ENCODE results near the gene ITIH5.

The ITIH5 gene

DNA sequence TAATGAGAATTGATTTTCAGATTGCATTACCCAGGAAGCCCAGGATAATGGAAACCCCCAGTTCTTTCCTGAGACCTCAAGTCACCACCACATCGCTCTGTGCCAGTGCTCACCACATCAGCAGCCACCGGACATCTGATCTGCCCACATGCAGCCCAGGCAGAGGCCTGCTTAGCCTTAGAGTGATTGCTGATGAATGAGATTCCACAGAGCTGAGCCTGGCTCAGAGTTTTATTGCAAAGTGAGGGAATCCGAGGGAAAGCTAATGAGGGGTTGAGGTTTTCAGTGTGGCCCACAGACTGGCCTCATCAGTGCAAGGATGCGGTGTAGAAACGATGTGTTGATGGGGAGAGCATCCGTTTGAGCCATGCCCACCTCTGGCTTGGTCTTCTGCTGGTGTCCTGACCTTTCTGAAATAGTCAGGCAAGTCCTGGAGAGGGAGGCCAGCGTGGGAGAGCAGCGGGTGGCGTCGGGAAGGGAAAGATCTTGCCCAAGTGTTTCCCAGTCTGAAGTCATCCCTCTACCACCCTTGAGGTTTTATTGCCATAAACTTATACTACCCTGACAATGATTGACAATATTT is 120.3 kb downstream of the ITIH5 start:
- DNase-seq: no peak

DNA sequence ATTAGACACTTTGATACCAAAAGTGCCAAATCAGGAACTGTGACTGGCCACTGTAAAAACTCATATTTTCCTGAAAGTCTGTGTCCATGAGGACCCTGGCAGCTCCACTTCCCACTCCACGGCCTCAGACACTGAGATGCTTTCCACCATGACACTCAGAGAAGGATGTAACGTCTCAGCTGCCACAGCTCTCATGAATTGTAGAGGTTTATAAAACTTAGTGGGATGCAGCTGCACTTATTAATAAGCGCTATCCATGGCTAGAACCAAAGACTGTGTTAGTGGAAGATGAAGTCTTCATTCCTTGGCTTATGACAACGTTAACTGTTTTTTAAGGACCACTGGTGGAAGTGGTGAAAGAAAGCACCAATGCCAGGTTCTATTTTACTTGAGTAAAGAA is 121.0 kb downstream of the ITIH5 start:
- DNase-seq: no peak

DNA sequence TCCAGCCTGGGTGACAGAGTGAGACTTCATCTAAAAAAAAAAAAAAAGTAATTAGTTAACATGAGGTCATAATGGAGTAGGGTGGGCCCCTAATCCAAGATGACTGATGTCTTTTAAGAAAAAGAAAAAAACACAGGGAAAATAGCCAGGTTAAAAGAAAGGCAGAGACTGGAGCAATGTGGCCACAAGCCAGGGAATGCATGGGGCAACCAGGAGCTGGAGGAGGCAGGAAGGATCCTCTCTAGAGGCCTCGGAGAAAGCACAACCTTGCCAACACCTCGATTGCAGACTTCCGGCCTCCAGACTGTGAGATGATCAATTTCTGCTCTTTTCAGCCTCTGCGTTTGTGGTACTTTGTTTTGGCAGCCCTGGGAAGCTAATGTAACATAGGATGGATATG is 121.5 kb downstream of the ITIH5 start:
- DNase-seq: no peak

DNA sequence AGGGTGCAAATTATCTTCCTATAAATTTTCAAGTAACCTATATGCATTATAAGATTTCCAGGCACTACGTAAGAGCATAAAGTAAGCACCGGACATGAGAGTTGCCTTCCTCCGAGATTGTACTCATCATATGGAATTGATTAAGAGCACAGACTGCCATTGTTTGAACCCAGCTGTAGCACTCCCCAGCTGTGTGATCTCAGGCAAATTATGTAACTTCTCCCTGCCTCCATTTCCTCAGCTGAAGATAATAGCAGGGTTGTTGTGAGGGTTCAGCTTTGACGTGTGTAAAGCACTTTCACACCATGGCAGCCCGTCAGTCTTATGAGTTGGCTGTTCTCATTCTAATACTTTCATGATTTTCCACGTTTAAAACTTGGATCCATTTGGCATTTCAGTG is 122.6 kb downstream of the ITIH5 start:
- no peak for DNase-seq

DNA sequence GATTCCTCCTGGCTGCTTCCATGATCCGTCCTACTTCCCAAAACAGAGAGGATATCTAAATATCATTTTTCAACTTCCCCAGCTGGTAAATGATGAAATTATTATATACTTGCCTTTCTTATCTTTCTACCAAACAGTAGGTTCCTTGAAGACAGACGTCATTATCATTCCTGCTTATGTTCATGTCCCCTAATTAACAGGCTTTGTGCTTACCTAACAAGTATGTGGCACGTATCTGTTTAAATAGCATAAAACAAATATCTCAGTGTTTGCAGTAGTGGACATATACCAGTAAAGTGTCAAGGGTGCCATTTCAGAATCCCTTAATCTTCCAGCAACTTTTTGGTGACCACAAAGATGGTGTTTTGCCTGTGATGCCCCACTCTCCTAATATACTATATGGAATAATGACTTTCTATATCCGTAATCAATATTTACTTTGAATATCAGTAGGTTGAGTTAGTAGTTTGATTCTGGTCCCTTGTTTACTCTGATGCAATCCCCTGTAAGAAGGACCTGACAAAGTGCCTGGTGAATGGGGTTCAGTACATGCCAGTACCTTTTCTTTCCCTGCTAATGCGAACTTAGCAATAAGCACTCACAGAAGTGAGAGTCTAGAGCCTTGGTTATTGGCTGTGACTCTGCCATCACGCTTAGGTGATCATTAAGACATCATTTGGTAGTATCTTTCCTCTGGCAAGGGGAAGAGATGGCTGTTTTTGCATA is 124.4 kb downstream of the ITIH5 start:
- no peak for DNase-seq

DNA sequence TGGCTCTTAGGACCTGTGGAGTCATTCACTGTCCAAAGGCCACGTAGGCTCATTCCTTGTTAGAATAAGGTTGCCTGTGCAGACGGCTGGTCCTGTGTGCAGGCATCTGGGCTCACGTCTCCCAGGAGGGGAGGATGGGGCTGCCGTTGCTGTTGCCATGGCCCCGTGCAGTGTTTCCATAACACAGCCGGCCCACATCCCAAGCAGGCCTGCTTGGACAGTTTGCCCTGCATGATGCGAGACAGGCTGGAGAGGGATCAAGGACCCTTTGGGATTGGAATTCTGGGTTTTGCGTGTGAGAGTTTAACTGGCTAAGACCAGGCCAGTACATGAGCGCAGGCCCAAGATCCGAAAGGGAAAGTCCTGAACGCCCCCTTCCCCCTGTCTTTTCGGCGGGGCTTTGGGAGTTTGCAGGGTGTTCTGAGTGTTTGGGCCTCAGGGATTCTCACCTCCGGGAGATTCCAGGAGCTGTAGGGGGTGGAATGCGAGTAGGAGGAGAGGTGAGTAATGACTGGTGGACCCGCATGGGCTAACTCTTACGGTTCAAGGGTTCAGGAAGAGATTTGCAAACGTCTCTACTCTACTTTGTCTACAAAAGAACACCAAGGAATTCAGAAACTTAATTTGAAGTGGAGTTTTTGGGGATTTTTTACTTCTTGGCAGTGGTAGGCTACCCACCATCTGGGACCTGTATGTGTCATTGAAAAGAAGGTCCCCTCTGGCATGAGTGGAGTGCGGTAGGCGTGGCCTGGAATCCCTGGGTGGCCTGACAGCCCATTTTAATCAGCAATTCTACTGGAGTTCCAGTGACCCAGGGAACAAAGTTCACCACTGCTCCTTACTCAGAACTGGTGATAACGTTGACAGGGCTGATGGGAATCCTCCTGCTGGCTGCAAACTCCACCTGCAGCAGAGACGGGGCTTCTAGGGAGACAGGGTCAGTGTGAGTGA is 125.4 kb downstream of the ITIH5 start:
- peak; percentile 90 for DNase-seq

DNA sequence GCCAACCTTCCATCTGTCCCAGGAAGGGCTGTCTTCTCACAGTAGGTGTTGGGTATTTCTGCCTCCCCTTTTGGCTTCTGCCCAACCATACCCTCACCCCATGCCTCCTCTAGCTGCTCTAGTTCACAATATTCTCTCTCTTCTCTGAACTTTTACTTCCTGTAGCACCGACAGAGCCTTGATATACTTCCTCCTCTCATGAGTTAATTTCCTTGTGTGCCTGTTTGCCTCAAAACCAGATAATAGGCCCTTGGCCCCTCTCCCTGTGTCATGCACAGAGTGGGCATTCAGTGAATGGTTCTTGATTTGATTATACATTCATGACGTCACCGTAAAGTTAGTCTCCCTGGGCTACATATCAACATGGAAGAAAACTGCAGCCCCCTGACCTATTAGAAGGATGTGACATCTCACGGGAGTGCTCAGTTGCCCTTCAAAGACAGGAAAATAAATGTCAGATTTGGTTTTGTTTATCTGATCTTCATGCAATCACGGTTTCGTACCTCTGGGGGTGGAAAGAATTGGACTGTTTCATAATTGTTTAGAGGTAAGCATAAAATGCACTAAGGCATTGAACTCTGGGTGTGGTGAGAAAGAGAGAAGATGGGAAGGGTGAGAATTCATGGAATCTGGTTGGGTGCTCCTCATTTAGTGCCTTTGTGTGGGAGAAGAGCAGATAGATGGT is 127.7 kb downstream of the ITIH5 start:
- no peak for DNase-seq

DNA sequence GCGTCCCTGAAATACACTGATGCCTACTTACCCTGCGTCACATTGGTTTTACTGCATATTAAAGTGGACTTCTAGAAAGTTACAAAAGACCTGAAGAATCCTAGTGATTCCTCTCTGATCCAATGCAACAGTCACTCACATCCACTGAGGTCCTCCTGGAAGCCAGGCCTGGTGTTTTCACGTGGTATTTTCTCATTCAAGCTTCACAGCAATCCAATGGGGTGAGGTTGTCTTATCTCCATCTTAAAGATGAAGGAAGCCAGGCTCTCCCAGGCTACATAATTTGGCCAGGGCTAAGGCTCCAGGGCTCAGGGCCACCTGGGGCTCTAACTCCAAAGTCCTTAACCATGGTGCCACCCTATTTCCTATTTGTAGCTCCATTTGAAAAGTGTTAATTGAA is 129.6 kb downstream of the ITIH5 start:
- no peak for DNase-seq

DNA sequence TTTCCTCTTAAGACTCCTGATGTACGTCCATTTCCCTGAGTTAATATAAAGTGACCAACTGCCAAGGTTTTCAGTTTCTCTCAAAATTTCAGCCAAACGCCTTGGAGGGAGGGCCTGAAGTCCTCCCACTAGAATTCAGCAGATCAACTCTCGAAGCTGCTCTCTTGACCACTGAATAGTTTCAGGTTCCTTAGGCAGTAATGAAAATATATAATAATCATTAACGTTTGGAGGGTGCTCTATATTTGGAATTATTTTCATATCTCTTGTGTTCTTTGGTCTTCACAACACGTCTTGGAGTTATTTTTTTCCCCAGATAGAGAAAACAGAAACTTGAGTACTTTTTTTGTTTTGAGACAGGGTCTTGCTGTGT is 132.3 kb downstream of the ITIH5 start:
- DNase-seq: no peak

DNA sequence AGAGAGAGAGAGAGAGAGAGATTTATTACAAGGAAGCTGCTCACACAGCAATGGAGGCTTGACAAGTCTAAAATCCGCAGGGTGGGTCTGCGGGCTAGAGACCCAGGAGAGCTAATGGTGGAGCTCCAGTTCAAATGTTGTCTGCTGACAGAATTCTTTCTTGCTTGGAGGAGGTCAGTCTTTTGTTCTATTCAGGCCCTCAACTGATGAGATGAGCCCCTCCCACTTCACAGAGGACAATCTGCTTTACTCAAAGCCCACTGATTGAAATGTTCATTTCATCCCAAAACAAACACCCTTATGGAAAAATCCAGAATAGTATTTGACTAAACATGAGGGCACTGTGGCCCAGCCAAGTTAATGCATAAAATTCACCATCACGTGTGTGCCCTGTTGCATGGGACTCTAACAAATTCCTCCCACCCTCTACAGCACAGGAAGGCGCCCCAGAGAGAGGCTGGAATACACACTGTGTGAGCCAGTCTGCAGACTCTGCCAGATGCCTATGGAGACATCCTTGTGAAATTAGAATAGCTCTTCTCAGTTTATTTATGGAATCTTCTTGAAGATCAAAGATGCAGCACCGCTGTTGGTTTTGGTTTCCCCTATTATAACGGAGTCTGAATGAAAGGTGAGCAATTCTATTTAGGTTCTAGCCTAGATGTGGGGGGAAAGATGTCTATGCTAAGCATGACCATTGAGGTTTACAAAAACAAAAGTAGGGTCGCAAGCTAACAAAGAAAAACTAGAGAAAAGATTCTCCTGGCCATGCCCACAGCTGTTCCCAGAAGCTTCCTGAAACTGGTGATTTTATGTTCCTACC is 132.9 kb downstream of the ITIH5 start:
- no peak for DNase-seq

DNA sequence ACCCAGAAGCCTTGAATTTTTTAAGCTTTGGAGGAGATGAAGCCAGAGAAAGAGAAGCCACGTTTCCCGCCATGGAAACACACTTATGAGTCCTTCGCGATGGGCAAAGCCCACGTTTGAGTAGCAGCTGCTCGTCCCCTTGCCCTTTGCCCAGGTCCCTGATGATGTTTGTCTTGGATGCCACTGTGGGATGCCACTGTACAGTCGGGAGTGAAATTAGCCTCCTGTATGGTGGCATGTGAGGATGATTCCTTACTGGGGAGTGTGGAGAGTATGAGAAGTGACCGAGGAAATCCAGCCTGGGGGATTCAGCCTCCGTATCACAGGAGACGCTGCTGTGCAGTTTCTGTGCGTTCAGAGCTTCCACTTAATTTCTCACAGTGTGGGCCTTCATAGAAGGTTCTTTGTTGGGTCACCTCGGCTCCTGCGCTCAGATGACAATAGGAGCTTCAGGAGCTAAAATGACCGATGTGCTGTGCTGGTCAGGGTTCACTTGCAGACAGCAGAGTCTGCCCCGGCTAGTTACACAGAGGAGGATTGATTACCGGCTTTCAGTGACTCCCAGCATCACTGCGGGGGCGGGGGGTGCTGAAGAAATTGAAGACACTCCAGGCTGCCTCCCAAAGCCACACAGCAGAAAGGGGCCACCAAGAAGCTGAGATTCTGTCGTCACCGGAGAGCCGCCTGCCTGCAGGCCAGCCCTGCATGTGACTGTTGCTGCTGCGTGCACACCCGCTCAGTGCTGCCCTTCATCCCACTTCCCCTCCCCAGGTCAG is 133.9 kb downstream of the ITIH5 start:
- no peak for DNase-seq

DNA sequence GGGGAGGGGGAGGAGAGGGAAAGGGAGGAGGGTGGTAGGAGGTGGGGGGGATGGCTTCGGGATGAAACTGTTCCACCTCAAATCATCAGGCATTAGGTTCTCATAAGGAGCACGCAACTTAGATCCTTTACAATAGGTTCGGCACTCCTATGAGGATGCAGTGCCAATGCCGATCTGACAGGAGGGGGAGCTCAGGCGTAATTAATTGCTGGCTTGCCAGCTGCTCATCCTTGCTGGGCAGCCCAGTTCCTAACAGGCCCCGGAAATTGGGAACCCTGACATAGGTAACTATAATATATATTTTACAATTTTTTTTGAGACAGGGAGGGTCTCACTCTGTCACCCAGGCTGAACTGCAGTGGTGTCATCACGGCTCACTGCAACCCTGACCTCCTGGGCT is 137.1 kb downstream of the ITIH5 start:
- no peak for DNase-seq

DNA sequence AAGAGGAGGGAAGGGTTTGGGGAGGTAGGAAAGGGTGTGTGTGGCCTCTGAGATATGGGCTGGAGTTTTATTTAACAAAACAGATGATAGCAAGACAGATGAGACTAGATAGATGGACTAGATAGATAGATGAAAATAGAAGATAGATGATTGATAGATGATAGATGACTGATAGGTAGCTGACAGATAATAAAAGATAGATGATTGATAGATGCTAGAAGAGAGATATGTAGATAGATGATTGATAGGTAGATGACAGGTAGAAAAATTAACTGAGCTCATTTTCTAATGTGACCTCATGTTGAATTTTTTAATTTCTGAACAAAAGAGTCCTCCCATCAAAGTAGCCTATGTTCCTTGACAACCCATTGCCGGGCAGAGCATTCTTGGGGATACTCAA is 139.3 kb downstream of the ITIH5 start:
- no peak for DNase-seq

DNA sequence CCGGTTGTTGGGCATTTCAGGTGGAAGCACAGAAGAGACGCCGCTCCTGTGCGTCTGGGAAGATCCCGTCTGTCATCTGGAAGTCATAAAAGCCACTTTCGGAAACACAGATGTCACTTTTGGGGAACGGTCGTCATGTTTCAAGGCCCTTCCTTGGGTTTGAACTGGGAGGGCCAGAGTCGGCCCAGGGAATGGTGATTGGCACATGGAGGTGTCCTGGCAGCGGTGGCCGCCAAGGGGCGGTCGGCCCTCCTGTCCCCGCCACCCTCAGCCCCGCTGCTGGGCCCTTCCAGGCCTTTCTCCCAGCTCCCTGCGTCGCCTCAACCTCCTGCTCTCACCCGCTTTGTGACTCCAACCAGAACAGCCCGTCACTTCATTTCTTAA is 140.8 kb downstream of the ITIH5 start:
- DNase-seq: no peak

DNA sequence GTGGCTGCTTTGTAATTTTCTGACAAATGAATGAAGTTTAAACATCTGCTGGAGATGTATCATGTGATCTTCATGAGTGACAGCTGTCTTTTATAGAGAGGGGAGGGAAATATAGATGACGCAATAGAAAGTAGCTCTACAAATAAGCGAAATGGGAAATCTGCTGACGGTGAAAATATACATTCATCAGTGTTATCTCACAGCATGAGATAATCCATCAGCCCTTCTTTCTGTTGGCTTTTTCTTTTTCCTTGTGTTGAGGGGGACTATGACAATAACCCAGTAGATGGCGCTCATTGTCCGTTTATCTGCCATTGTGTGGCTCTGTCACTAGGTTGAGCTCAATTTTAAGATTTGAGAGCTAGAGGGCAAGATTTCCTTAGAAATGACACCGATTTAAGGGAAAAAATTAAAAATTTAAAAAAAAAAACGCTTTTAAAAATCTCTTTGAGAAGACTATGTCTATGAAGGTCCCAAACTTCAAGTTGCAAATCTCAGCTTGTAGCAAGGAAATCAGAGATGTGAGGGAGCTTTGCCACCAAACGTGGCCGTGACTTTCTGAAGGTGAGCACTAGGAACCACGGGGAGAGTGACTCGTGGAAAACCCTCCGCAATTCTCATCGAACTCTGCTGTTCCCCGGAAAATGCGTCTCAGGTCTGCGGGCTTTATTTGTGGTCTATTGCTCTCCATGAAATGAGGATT is 141.3 kb downstream of the ITIH5 start:
- DNase-seq: no peak

DNA sequence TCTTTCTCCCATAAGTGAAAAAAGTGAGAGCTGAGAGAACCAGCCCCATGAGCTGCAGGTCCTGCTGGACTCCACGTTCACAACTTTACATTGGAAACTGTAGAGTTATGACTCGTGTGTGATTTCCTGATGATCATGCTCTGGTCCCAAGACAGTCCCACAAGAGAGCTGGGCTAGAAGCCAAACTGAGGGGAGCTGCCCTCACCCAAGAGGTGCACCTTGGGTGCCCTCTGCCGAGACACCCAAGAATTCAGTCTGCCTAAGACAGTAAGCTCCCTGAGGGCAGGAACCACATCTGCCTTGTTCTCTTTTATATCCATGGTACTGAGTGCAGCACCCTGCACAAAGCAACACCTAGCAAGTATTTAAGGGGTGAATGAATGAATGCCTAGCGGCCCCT is 143.1 kb downstream of the ITIH5 start:
- no peak for DNase-seq

DNA sequence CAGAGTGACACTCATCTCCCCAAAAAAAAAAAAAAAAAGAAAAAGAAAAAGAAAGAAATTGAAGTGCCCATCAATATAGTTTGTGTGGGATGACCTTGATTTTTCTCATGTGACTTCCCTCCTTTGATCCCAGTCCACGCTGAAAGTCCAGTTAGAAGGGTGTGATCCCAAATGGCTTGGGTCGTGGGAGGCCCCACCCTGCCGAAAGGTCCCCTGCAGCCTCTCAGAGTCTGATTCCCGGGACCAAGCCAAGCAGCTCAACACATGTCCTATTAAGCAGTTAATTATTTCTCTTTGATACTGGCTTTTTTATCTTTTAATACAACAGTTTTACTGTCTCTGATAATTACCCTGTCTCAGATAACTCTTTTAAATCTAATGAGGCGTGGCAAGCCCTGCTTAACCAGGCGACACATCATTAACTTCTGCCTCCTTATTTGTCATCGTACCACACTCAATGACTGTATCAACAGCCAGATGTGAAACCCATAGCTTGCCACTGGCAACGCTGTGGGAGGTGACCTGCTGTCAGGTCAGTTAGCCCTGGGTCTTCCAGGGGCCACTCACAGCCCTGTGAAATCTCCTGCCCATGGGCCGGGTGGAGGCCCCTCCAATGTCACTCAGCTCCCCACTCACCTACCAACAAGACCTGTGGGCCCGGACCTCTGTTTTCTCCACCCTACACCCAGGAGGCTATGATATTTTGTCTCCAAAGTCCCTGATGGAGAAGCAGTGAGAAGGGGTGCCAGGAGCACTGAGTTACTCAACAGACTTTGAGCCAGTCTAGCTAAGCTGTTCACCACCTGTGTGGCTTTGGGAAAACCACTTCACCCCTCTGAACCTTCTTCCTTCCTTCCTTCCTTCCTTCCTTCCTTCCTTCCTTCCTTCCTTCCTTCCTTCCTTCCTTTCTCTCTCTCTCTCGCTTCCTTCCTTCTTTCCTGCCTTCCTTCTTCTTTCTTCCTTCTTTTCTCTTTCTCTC is 146.0 kb downstream of the ITIH5 start:
- no peak for DNase-seq

DNA sequence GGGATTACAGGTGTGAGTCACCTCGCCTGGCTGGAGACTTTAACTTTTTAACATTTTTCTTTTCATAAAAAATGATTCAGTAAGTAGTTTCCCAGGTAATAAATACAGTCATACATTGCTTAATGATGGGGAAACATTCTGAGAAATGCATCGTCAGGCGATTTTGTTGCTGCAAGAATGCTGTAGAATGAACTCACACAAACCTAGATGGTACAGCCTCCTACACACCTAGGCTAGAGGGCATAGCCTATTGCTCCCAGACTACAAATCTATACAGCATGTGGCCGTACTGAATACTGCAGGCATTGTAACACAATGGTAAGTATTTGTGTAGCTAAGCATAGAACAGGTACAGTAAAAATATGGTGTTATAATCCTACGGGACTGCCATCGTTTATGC is 147.4 kb downstream of the ITIH5 start:
- DNase-seq: no peak

DNA sequence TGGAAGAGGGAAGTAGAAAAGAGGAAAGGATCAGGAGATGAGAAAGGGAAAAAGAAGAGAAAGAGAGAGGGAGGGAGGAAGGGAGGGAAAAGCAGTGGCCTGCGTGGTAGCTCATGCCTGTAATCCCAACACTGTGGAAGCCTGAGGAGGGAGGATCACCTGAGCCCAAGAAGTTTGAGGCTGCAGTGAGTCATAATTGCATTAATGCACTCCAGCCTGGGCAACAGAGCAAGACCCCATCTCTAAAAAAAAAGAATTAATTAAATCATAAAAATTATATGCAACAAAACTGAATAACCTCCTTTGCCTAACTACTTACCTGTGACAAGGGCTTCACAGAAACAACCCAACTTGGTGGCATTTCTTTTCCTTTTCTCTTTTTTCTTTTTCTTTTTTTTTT is 148.1 kb downstream of the ITIH5 start:
- no peak for DNase-seq

DNA sequence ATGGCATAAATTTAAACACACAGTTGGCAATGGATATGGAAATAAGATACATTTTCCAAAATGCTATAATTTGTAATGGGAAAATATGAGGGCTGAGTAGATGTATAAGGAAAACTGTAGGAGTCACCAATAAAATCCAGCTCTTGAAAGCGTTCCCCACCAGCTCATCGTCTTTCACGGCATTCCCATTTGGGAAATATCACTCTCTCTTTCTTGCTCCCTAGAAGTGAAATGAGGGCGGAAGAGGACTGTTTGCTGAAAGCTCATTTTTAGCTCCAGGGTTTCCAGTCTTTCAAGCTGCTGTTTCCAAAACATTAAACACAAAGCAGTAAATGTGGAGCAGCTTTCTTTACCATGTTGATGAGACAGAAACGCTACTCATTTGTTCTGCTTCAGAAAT is 151.3 kb downstream of the ITIH5 start:
- no peak for DNase-seq

All from left hindlimb (tissue), 1 donor.